Activated CD8-positive, alpha-beta memory T cell treated with anti-CD3 and anti-CD28 coated beads, Interleukin-2, amount 10 ng/mL, durations not matched to agents 7 days and 5 days (primary cell): ENCODE measurements around the gene GLP2R. TPM values are rescaled to one million over a fixed set of nuclear protein-coding genes. Genes with fewer than 3 reads are reported as not detected.

ENCODE experiments used
- ATAC-seq: fragments of 150-1000 bp; cut with Tn5 transposase; one replicate; pipeline ENCODE4 v1.10.0; 2021; ENCODE audit warnings: moderate library complexity
- CTCF ChIA-PET: fragments of 350-600 bp; sonication (Branson Sonifier 250); formaldehyde crosslinking; loops from one replicate; lab custom pipeline; 2021; ENCODE audit warnings: antibody characterized with exemption; lab: Charles Lee
- DNase-seq: peaks from one replicate; pipeline ENCODE4 v3.0.0-alpha.2; 2020
- H3K27ac Mint-ChIP-seq: one replicate; pipeline ENCODE4 v1.8.0; 2021; ENCODE audit warnings: mild to moderate bottlenecking, mixed read lengths
- H3K27me3 Mint-ChIP-seq: one replicate; pipeline ENCODE4 v1.8.0; 2021; ENCODE audit warnings: mixed read lengths
- H3K36me3 Mint-ChIP-seq: one replicate; pipeline ENCODE4 v1.8.0; 2021; ENCODE audit warnings: mild to moderate bottlenecking, mixed read lengths
- H3K4me1 Mint-ChIP-seq: one replicate; pipeline ENCODE4 v1.8.0; 2021; ENCODE audit warnings: mixed read lengths
- H3K4me3 Mint-ChIP-seq: one replicate; pipeline ENCODE4 v1.8.0; 2021; ENCODE audit warnings: mild to moderate bottlenecking, moderate library complexity, mixed read lengths
- H3K9me3 Mint-ChIP-seq: one replicate; pipeline ENCODE4 v1.8.0; 2022; ENCODE audit warnings: low read depth, mixed read lengths
- total RNA-seq, 2 experiments: library from RNA; stranded (reverse); gene quantifications; one replicate each; pipeline ENCODE4 v1.2.3, GENCODE V29; 2021

GLP2R gene
- total RNA-seq, 2 experiments from 2014 or later = not detected

- no peaks in the 10 kb centered on the region for H3K36me3 Mint-ChIP-seq
Observed at GRCh38 chr17:9821921-9822320, 3.8 kb upstream of the GLP2R start, which contains the start of gene GSG1L2. TSS of gene GSG1L2 (minus strand) at chr17:9822079. CDS start at chr17:9822071, 8 bp downstream.

GRCh38 chr17:9824094-9824493 is 1.6 kb upstream of the GLP2R start:
- Mint-ChIP-seq H3K27me3 (no peaks in the 10 kb centered on the region), H3K36me3 (no peaks in the 10 kb centered on the region), H3K9me3 (peaks cover 3% of the 10 kb centered on the region), H3K4me3 (no peak overlapping the region), H3K27ac (no peak overlapping the region), H3K4me1 (no peaks in the 10 kb centered on the region)
- DNase-seq = no peak
- CTCF ChIA-PET = no interaction called here
- ATAC-seq = no peak

More at GRCh38 chr17:9821921-9822320, 3.8 kb upstream of the GLP2R start, which contains the start of gene GSG1L2:
- H3K9me3 Mint-ChIP-seq = peaks cover 3% of the 10 kb centered on the region
- H3K4me1 Mint-ChIP-seq = no peaks in the 10 kb centered on the region
- CTCF ChIA-PET = no interaction called here
- no peaks in the 10 kb centered on the region for H3K27me3 Mint-ChIP-seq
- no peak within 1 kb of the TSS for H3K27ac Mint-ChIP-seq
- no peak within 1 kb of the TSS for H3K4me3 Mint-ChIP-seq
- ATAC-seq = no peak
- DNase-seq = no peak

- Mint-ChIP-seq H3K36me3 (no peaks in the 10 kb centered on the region), H3K9me3 (peaks cover 3% of the 10 kb centered on the region), H3K27me3 (peaks cover under 1% of the 10 kb centered on the region), H3K4me1 (no peaks in the 10 kb centered on the region), H3K27ac (no peak overlapping the region), H3K4me3 (no peak overlapping the region)
- ATAC-seq (no peak), DNase-seq (no peak)
- CTCF ChIA-PET = no interaction called here
Observed at GRCh38 chr17:9824797-9825338, 856 bp upstream of the GLP2R start.

- CTCF ChIA-PET = no interaction called here
- no peak overlapping the region for H3K27ac Mint-ChIP-seq
- no peak for DNase-seq
- H3K4me3 Mint-ChIP-seq = no peak overlapping the region
- no peaks in the 10 kb centered on the region for H3K36me3 Mint-ChIP-seq
- peaks cover 3% of the 10 kb centered on the region for H3K27me3 Mint-ChIP-seq
- no peaks in the 10 kb centered on the region for H3K4me1 Mint-ChIP-seq
- H3K9me3 Mint-ChIP-seq = no peaks in the 10 kb centered on the region
- ATAC-seq = no peak
Observed at GRCh38 chr17:9828296-9829295, 2.9 kb downstream of the GLP2R start.

- no peaks in the 10 kb centered on the region for H3K36me3 Mint-ChIP-seq
- H3K9me3 Mint-ChIP-seq = no peaks in the 10 kb centered on the region
- peaks cover 3% of the 10 kb centered on the region for H3K27me3 Mint-ChIP-seq
- CTCF ChIA-PET = no interaction called here
- DNase-seq = no peak
- no peak overlapping the region for H3K4me3 Mint-ChIP-seq
- no peak overlapping the region for H3K27ac Mint-ChIP-seq
- ATAC-seq = no peak
- H3K4me1 Mint-ChIP-seq = no peaks in the 10 kb centered on the region
Observed at GRCh38 chr17:9829343-9829742, 3.6 kb downstream of the GLP2R start.

GRCh38 chr17:9830711-9831110 is 5.0 kb downstream of the GLP2R start:
- ATAC-seq (no peak), DNase-seq (no peak)
- peaks cover 3% of the 10 kb centered on the region for H3K27me3 Mint-ChIP-seq
- CTCF ChIA-PET = no interaction called here
- no peaks in the 10 kb centered on the region for H3K36me3 Mint-ChIP-seq
- H3K9me3 Mint-ChIP-seq = no peaks in the 10 kb centered on the region
- H3K4me3 Mint-ChIP-seq = no peak overlapping the region
- no peaks in the 10 kb centered on the region for H3K4me1 Mint-ChIP-seq
- H3K27ac Mint-ChIP-seq = no peak overlapping the region

- no peaks in the 10 kb centered on the region for H3K9me3 Mint-ChIP-seq
- DNase-seq (no peak), ATAC-seq (no peak)
- H3K4me1 Mint-ChIP-seq = no peaks in the 10 kb centered on the region
- H3K27ac Mint-ChIP-seq = no peak overlapping the region
- no peak overlapping the region for H3K4me3 Mint-ChIP-seq
- peaks cover 3% of the 10 kb centered on the region for H3K27me3 Mint-ChIP-seq
- CTCF ChIA-PET = no interaction called here
- H3K36me3 Mint-ChIP-seq = no peaks in the 10 kb centered on the region
Observed at GRCh38 chr17:9833922-9834321, 8.2 kb downstream of the GLP2R start.

- Mint-ChIP-seq H3K27ac (no peak overlapping the region), H3K36me3 (no peaks in the 10 kb centered on the region), H3K4me1 (no peaks in the 10 kb centered on the region), H3K4me3 (no peak overlapping the region), H3K27me3 (no peaks in the 10 kb centered on the region), H3K9me3 (no peaks in the 10 kb centered on the region)
- CTCF ChIA-PET = no interaction called here
- DNase-seq = no peak
- ATAC-seq = no peak
Observed at GRCh38 chr17:9837551-9838471, 12.1 kb downstream of the GLP2R start.

- ATAC-seq = no peak
- H3K27me3 Mint-ChIP-seq = no peaks in the 10 kb centered on the region
- CTCF ChIA-PET = no interaction called here
- H3K27ac Mint-ChIP-seq = no peak overlapping the region
- H3K36me3 Mint-ChIP-seq = no peaks in the 10 kb centered on the region
- H3K4me3 Mint-ChIP-seq = no peak overlapping the region
- H3K4me1 Mint-ChIP-seq = no peaks in the 10 kb centered on the region
- H3K9me3 Mint-ChIP-seq = no peaks in the 10 kb centered on the region
- DNase-seq = no peak
Observed at GRCh38 chr17:9839433-9839832, 13.7 kb downstream of the GLP2R start.

- H3K4me1 Mint-ChIP-seq = no peaks in the 10 kb centered on the region
- no peaks in the 10 kb centered on the region for H3K9me3 Mint-ChIP-seq
- CTCF ChIA-PET = no interaction called here
Observed at GRCh38 chr17:9842057-9842758, 16.5 kb downstream of the GLP2R start.

GRCh38 chr17:9843152-9844010 is 17.7 kb downstream of the GLP2R start:
- no peaks in the 10 kb centered on the region for H3K9me3 Mint-ChIP-seq
- CTCF ChIA-PET = no interaction called here
- no peak overlapping the region for H3K27ac Mint-ChIP-seq
- DNase-seq (no peak), ATAC-seq (no peak)
- H3K4me1 Mint-ChIP-seq = no peaks in the 10 kb centered on the region
- H3K4me3 Mint-ChIP-seq = no peak overlapping the region
- H3K36me3 Mint-ChIP-seq = no peaks in the 10 kb centered on the region
- H3K27me3 Mint-ChIP-seq = no peaks in the 10 kb centered on the region

More at GRCh38 chr17:9842057-9842758, 16.5 kb downstream of the GLP2R start:
- H3K4me3 Mint-ChIP-seq = no peak overlapping the region
- H3K27ac Mint-ChIP-seq = no peak overlapping the region
- no peaks in the 10 kb centered on the region for H3K36me3 Mint-ChIP-seq
- ATAC-seq (no peak), DNase-seq (no peak)
- H3K27me3 Mint-ChIP-seq = no peaks in the 10 kb centered on the region

GRCh38 chr17:9844153-9844552 is 18.4 kb downstream of the GLP2R start:
- no peaks in the 10 kb centered on the region for H3K36me3 Mint-ChIP-seq
- CTCF ChIA-PET = no interaction called here
- ATAC-seq = no peak

More at GRCh38 chr17:9844153-9844552, 18.4 kb downstream of the GLP2R start:
- Mint-ChIP-seq H3K27ac (no peak overlapping the region), H3K9me3 (no peaks in the 10 kb centered on the region), H3K4me1 (no peaks in the 10 kb centered on the region), H3K27me3 (no peaks in the 10 kb centered on the region), H3K4me3 (no peak overlapping the region)
- no peak for DNase-seq
